SK-N-SH (cell line): ENCODE results near the gene KLHL26. TPM values are rescaled to one million over a fixed set of nuclear protein-coding genes. Genes with fewer than 3 reads are reported as not detected.

Experiments
- CTCF ChIA-PET: fragments of 300-600, 350-600 bp; formaldehyde crosslinking; extraction: SDS; loops from one replicate; lab custom pipeline; 2021; lab: Yijun Ruan, JAX
- POLR2A ChIA-PET: fragments of 350-600 bp; sonication (Branson Sonifier 250); formaldehyde crosslinking; extraction: SDS; loops from one replicate; lab custom pipeline; 2020; ENCODE audit warnings: antibody characterized with exemption, inconsistent platforms; lab: Yijun Ruan, JAX
- DNase-seq: peaks from one replicate; pipeline ENCODE4 v3.0.0; 2012
- H2AFZ ChIP-seq: fragments of 200-600 bp; sonication (generic); 2 replicates; pipeline ENCODE4 v1.8.1; 2016; ENCODE audit warnings: antibody characterized with exemption, mild to moderate bottlenecking, low read depth
- H3F3A ChIP-seq: fragments of 200-600 bp; sonication (generic); replicated peaks from 2 replicates; pipeline ENCODE3; 2016; ENCODE audit warnings: antibody characterized with exemption, mild to moderate bottlenecking; ENCODE audit not compliant: insufficient read depth
- H3K27ac ChIP-seq, 2 experiments: fragments of 200-500 bp in 1 of 2; fragments of 200-600 bp in 1 of 2; sonication (Bioruptor generic) in 1 of 2; sonication (generic), shearing (Covaris generic) in 1 of 2; 2 replicates each; pipeline versions ENCODE4 v1.5.1 to v1.6.1; 2014 to 2016; ENCODE audit warnings: low read depth in 2 of 2, inconsistent platforms in 1 of 2, low read length in 1 of 2, mild to moderate bottlenecking in 1 of 2, mixed read lengths in 1 of 2
- H3K27me3 ChIP-seq: fragments of 200-600 bp; sonication (generic), shearing (Covaris generic); 2 replicates; pipeline ENCODE4 v1.6.1; 2016; ENCODE audit warnings: mixed run types; ENCODE audit not compliant: insufficient read depth
- H3K36me3 ChIP-seq, 2 experiments: fragments of 200-500 bp in 1 of 2; fragments of 200-600 bp in 1 of 2; sonication (Bioruptor generic) in 1 of 2; sonication (generic) in 1 of 2; replicated peaks in 1 of 2; 2 replicates each; pipeline versions ENCODE3 to v1.5.1; 2014 to 2016; ENCODE audit warnings: low read length in 1 of 2, mild to moderate bottlenecking in 1 of 2; ENCODE audit not compliant: insufficient read depth in 2 of 2, control insufficient read depth in 1 of 2
- H3K4me1 ChIP-seq, 2 experiments: fragments of 200-500 bp in 1 of 2; fragments of 200-600 bp in 1 of 2; sonication (Bioruptor generic) in 1 of 2; sonication (generic), shearing (Covaris generic) in 1 of 2; 2 replicates each; pipeline versions ENCODE4 v1.5.1 to v1.6.1; 2014 to 2016; ENCODE audit warnings: low read depth in 1 of 2, low read length in 1 of 2, mixed run types in 1 of 2; ENCODE audit not compliant: insufficient read depth in 2 of 2, control insufficient read depth in 1 of 2
- H3K4me2 ChIP-seq: fragments of 200-600 bp; sonication (generic), shearing (Covaris generic); 2 replicates; pipeline ENCODE4 v1.6.1; 2017; ENCODE audit warnings: mixed run types
- H3K4me3 ChIP-seq, 2 experiments: fragments of 200-500 bp in 1 of 2; fragments of 200-600 bp in 1 of 2; sonication (Bioruptor generic) in 1 of 2; sonication (generic), shearing (Covaris generic) in 1 of 2; 2 replicates each; pipeline versions ENCODE4 v1.5.1 to v1.8.1; 2014 to 2016; ENCODE audit warnings: low read depth in 2 of 2, inconsistent platforms in 1 of 2, low read length in 1 of 2, mild to moderate bottlenecking in 1 of 2, mixed read lengths in 1 of 2, moderate library complexity in 1 of 2
- H3K79me2 ChIP-seq: fragments of 200-600 bp; sonication (generic); 2 replicates; pipeline ENCODE4 v1.8.1; 2017; ENCODE audit warnings: mild to moderate bottlenecking; ENCODE audit not compliant: insufficient read depth
- H3K9ac ChIP-seq: fragments of 200-600 bp; sonication (generic); 2 replicates; pipeline ENCODE4 v1.6.1; 2017; ENCODE audit warnings: mixed run types
- H3K9me2 ChIP-seq: fragments of 200-600 bp; sonication (generic); 2 replicates; pipeline ENCODE4 v1.6.1; 2017; ENCODE audit warnings: mixed run types
- H3K9me3 ChIP-seq: fragments of 200-600 bp; sonication (generic); 2 replicates; pipeline ENCODE4 v1.6.1; 2017; ENCODE audit warnings: mixed run types, mild to moderate bottlenecking, moderate library complexity
- H4K20me1 ChIP-seq: fragments of 200-600 bp; sonication (generic); 2 replicates; pipeline ENCODE4 v1.6.1; 2017; ENCODE audit warnings: mild to moderate bottlenecking, mixed run types; ENCODE audit not compliant: insufficient read depth
- EZH2phosphoT487 ChIP-seq: fragments of 200-600 bp; sonication (generic); IDR thresholded peaks from 2 replicates; pipeline ENCODE4 v1.6.1; 2017; ENCODE audit warnings: low read depth, mixed run types, mild to moderate bottlenecking, antibody characterized with exemption, moderate library complexity, borderline replicate concordance
- FOSL2 ChIP-seq: IDR thresholded peaks from 2 replicates; pipeline ENCODE4 v1.4.0; 2012; ENCODE audit warnings: low read depth, mild to moderate bottlenecking, moderate library complexity, borderline replicate concordance
- GABPA ChIP-seq: IDR thresholded peaks from 2 replicates; pipeline ENCODE4 v1.4.0; 2012; ENCODE audit warnings: low read depth, mild to moderate bottlenecking
- MXI1 ChIP-seq: IDR thresholded peaks from 2 replicates; pipeline ENCODE4 v1.6.1; 2012; ENCODE audit warnings: mild to moderate bottlenecking, low read depth, low read length, improper control_type of control experiment
- POLR2AphosphoS5 ChIP-seq: IDR thresholded peaks from 2 replicates; pipeline ENCODE4 v1.6.1; 2012; ENCODE audit warnings: low read depth, low read length
- TEAD4 ChIP-seq: IDR thresholded peaks from 2 replicates; pipeline ENCODE4 v1.4.0; 2012; ENCODE audit warnings: mild to moderate bottlenecking, borderline replicate concordance; ENCODE audit not compliant: insufficient read depth
- WGBS: methylation state at CpG from one replicate; pipeline ENCODE4 v1.1.6; 2017; ENCODE audit warnings: low lambda C conversion rate; 5-methylcytosine and 5-hydroxymethylcytosine counted together
- polyA plus RNA-seq, 3 experiments: library from polyadenylated mRNA; depleted of rRNA; stranded (reverse); fragments of >200 nt; gene quantifications; 2 replicates each; pipeline ENCODE4 v1.2.3, GENCODE V29; 2012
- TF ChIP-seq, protein P1 (sequence below): fragments of 150-350 bp; IDR thresholded peaks from 2 replicates; pipeline ENCODE4 v1.6.1; 2017; ENCODE audit warnings: antibody characterized with exemption, low read length, low read depth, borderline replicate concordance
- TF ChIP-seq, protein P2 (sequence below): IDR thresholded peaks from 2 replicates; pipeline ENCODE4 v1.6.1; 2012; ENCODE audit warnings: mild to moderate bottlenecking, low read depth, low read length, moderate library complexity
- TF ChIP-seq, protein P3 (sequence below): IDR thresholded peaks from 2 replicates; pipeline ENCODE4 v1.4.0; 2012; ENCODE audit warnings: low read depth
- TF ChIP-seq, protein P4 (sequence below): IDR thresholded peaks from 2 replicates; pipeline ENCODE4 v1.4.0; 2012; ENCODE audit warnings: low read depth, borderline replicate concordance
- TF ChIP-seq, protein P5 (sequence below): IDR thresholded peaks from 2 replicates; pipeline ENCODE4; 2012

The KLHL26 gene
- polyA plus RNA-seq, 1 of the 3 experiments (the other 2 are of a cell fraction), result 4.6 TPM

DNA sequence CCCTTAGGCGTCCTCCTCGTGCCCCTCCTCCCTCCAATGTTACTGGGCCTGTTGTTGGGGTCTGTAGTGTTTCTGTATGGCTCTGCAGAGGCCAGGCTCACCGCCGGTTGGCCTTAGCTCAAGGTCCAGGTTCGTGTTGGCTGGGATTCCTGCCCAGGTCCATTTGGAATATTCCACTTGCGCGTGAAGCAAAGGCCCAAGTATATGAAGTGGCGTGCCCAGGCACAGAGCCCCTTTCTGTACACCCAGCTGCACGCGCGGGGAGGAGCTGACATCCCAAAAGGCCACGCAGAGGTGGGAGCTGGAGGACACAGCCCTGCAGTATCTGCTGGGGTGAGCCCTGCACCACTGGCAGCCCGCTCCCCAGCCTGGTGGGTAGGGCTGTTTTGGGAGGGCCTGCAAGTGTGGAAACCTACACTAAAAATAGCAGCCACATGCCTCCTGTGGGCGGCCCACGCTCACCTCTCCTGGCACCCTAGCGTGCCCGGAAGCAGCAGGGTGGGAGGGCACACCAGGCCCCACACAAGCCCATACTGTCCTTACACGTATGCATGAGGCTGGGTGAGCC is 76.8 kb downstream of the KLHL26 start:
- H3K27me3 ChIP-seq, result no peaks in the 10 kb centered on the region
- no peak overlapping the region for H2AFZ ChIP-seq
- WGBS, result 96% methylated on average over 12 of the region's 18 CpGs
- peaks cover 26% of the 10 kb centered on the region; the same call in 1 of the 2 replicates for H4K20me1 ChIP-seq
- no peaks in the 10 kb centered on the region for H3K9me2 ChIP-seq
- H3F3A ChIP-seq, result no peaks in the 10 kb centered on the region
- peak overlapping the region in 1 of 2 experiments; percentile 66; a peak in 2 of 4 replicates for H3K27ac ChIP-seq
- H3K9ac ChIP-seq, result no peak overlapping the region
- H3K4me2 ChIP-seq, result no peak overlapping the region
- TF ChIP-seq POLR2AphosphoS5 (no peak), MXI1 (no peak), FOSL2 (no peak), GABPA (no peak), EZH2phosphoT487 (no peak), TEAD4 (no peak)
- TF ChIP-seq, protein P1, sequence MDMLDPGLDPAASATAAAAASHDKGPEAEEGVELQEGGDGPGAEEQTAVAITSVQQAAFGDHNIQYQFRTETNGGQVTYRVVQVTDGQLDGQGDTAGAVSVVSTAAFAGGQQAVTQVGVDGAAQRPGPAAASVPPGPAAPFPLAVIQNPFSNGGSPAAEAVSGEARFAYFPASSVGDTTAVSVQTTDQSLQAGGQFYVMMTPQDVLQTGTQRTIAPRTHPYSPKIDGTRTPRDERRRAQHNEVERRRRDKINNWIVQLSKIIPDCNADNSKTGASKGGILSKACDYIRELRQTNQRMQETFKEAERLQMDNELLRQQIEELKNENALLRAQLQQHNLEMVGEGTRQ, result no peak
- TF ChIP-seq, protein P2, sequence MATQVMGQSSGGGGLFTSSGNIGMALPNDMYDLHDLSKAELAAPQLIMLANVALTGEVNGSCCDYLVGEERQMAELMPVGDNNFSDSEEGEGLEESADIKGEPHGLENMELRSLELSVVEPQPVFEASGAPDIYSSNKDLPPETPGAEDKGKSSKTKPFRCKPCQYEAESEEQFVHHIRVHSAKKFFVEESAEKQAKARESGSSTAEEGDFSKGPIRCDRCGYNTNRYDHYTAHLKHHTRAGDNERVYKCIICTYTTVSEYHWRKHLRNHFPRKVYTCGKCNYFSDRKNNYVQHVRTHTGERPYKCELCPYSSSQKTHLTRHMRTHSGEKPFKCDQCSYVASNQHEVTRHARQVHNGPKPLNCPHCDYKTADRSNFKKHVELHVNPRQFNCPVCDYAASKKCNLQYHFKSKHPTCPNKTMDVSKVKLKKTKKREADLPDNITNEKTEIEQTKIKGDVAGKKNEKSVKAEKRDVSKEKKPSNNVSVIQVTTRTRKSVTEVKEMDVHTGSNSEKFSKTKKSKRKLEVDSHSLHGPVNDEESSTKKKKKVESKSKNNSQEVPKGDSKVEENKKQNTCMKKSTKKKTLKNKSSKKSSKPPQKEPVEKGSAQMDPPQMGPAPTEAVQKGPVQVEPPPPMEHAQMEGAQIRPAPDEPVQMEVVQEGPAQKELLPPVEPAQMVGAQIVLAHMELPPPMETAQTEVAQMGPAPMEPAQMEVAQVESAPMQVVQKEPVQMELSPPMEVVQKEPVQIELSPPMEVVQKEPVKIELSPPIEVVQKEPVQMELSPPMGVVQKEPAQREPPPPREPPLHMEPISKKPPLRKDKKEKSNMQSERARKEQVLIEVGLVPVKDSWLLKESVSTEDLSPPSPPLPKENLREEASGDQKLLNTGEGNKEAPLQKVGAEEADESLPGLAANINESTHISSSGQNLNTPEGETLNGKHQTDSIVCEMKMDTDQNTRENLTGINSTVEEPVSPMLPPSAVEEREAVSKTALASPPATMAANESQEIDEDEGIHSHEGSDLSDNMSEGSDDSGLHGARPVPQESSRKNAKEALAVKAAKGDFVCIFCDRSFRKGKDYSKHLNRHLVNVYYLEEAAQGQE, result no peak
- TF ChIP-seq, protein P3, sequence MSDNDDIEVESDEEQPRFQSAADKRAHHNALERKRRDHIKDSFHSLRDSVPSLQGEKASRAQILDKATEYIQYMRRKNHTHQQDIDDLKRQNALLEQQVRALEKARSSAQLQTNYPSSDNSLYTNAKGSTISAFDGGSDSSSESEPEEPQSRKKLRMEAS, result no peak
- TF ChIP-seq, protein P4, sequence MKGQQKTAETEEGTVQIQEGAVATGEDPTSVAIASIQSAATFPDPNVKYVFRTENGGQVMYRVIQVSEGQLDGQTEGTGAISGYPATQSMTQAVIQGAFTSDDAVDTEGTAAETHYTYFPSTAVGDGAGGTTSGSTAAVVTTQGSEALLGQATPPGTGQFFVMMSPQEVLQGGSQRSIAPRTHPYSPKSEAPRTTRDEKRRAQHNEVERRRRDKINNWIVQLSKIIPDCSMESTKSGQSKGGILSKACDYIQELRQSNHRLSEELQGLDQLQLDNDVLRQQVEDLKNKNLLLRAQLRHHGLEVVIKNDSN, result no peak
- TF ChIP-seq, protein P5, sequence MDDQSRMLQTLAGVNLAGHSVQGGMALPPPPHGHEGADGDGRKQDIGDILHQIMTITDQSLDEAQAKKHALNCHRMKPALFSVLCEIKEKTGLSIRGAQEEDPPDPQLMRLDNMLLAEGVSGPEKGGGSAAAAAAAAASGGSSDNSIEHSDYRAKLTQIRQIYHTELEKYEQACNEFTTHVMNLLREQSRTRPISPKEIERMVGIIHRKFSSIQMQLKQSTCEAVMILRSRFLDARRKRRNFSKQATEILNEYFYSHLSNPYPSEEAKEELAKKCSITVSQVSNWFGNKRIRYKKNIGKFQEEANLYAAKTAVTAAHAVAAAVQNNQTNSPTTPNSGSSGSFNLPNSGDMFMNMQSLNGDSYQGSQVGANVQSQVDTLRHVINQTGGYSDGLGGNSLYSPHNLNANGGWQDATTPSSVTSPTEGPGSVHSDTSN, result no peak
- no peak for DNase-seq
- H3K9me3 ChIP-seq, result no peaks in the 10 kb centered on the region
- CTCF ChIA-PET, result interaction anchor here (0.9 to 1.1 kb wide), 5 partner anchors 13 to 181 kb away, joined by 3 to 4 read pairs (median 3); no protein-coding TSS in a partner anchor
- no peak overlapping the region for H3K4me3 ChIP-seq
- H3K79me2 ChIP-seq, result no peaks in the 10 kb centered on the region
- H3K36me3 ChIP-seq, result peaks cover 0 to 3% of the 10 kb centered on the region in 2 experiments
- peaks cover 0 to 35% of the 10 kb centered on the region in 2 experiments; a peak in 1 of 4 replicates for H3K4me1 ChIP-seq
- POLR2A ChIA-PET, result no interaction called here
